Measurements from ENCODE around the gene SLC18A2. TPM values are rescaled to one million over a fixed set of nuclear protein-coding genes. Genes with fewer than 3 reads are reported as not detected.

Gene SLC18A2
- total and polyA plus RNA-seq, 10 of the 15 experiments (the other 5 are each of a cell fraction or from before 2014, with no cell fraction given): 0.06 to 1.1 (median 0.25) TPM; not detected in 5

GRCh38 chr10:117318909-117319308, 78.0 kb downstream of the SLC18A2 start:
- FAIRE-seq (no peak), DNase-seq (ENCODE audit: low read depth, low spot score) (no peak), ATAC-seq (peak; percentile 32; the same call in 1 of the 3 replicates)
- no peak overlapping the region for H3K27ac ChIP-seq (ENCODE audit: control insufficient read depth, insufficient read depth)
- H3K79me2 ChIP-seq (ENCODE audit: control insufficient read depth, insufficient read depth, low read length): no peaks in the 10 kb centered on the region; the same call in none of the 2 replicates
- no peak overlapping the region for H3K9ac ChIP-seq (ENCODE audit: control insufficient read depth, insufficient read depth, low read length)
- H3K4me1 ChIP-seq (ENCODE audit: control insufficient read depth, insufficient read depth, low read length): no peaks in the 10 kb centered on the region
- in situ Hi-C loops (cut with MboI): loop anchor here (5.0 kb wide), 1 partner anchor 97 kb away; no protein-coding TSS in a partner anchor
- no peaks in the 10 kb centered on the region for H4K20me1 ChIP-seq (ENCODE audit: control insufficient read depth, insufficient read depth)
- H3K4me3 ChIP-seq: no peak overlapping the region
- no peak overlapping the region for H3K4me2 ChIP-seq (ENCODE audit: control insufficient read depth, insufficient read depth)
- SMC1A ChIA-PET (ENCODE audit: uncharacterized antibody, unreplicated experiment): interaction anchor here (0.7 to 3.3 kb wide), 21 partner anchors 10 to 923 kb away, joined by 3 to 44 read pairs (median 3); no protein-coding TSS in a partner anchor
- POLR2A ChIA-PET: interaction anchor here (0.9 to 1.2 kb wide), 2 partner anchors 10 to 20 kb away, joined by 3 to 8 read pairs; no protein-coding TSS in a partner anchor
- BruUV-seq (replicated peaks): no TSS peak
- intact Hi-C loops (cut with micrococcal nuclease; ENCODE audit: unreplicated experiment): no loop called here
- RAD21 ChIA-PET (ENCODE audit: unreplicated experiment): interaction anchor here (0.7 to 2.8 kb wide), 10 partner anchors 9 to 124 kb away, joined by 3 to 38 read pairs (median 3); no protein-coding TSS in a partner anchor
- no peaks in the 10 kb centered on the region for H3K9me3 ChIP-seq (replicated peaks; ENCODE audit: control insufficient read depth, insufficient read depth, low read length)
- no peaks in the 10 kb centered on the region for H3K27me3 ChIP-seq (replicated peaks in 1 of 2; ENCODE audit: control insufficient read depth in 2 of 2, insufficient read depth in 2 of 2, low read length in 1 of 2)
- no peak overlapping the region for H2AFZ ChIP-seq (ENCODE audit: control insufficient read depth, low read depth, low read length)
- H3K36me3 ChIP-seq (ENCODE audit: control insufficient read depth in 2 of 2, insufficient read depth in 2 of 2, low read length in 1 of 2): peaks cover 2% of the 10 kb centered on the region in 2 experiments; a peak in 3 of 4 replicates
- CTCF ChIA-PET: interaction anchor here (0.7 to 4.8 kb wide), 29 partner anchors 10 to 177 kb away, joined by 3 to 136 read pairs (median 7); no protein-coding TSS in a partner anchor
- TF ChIP-seq CTCF (IDR thresholded peaks at IDR 0.05 in 2 of 3, conservative IDR thresholded peaks at IDR 0.05 in 1 of 3; ENCODE audit: control insufficient read depth in 2 of 3, extremely low read depth in 1 of 3, insufficient read depth in 1 of 3, low read depth in 3 of 3, low read length in 3 of 3) (0 out of 6 replicates have a peak, but pooled peaks of 1 of the 3 experiments have one; percentile 10), ASH2L (IDR thresholded peaks at IDR 0.05; ENCODE audit: borderline replicate concordance, low read depth) (no peak), POU2F2 (IDR thresholded peaks at IDR 0.05; ENCODE audit: borderline replicate concordance, low read depth, low read length) (no peak)

Data from GM12878 (cell line).